Hepatocyte (in vitro differentiated cells): ENCODE measurements around the gene CAST.

Source experiments
- EZH2 ChIP-seq: fragments of 200-600 bp; sonication (generic); IDR thresholded peaks from 2 replicates; pipeline ENCODE4 v1.6.1; 2016; ENCODE audit warnings: antibody characterized with exemption, mild to moderate bottlenecking, borderline replicate concordance
- EZH2phosphoT487 ChIP-seq: fragments of 200-600 bp; sonication (generic); IDR thresholded peaks from one replicate; pipeline ENCODE4 v1.6.1; 2018; ENCODE audit warnings: antibody characterized with exemption, mild to moderate bottlenecking, low read depth, moderate library complexity; ENCODE audit not compliant: unreplicated experiment, severe bottlenecking
- TF ChIP-seq, protein P1 (sequence below): fragments of 200-600 bp; sonication (generic); IDR thresholded peaks from 2 replicates; pipeline ENCODE4 v1.5.1; 2016; ENCODE audit warnings: antibody characterized with exemption, mild to moderate bottlenecking; ENCODE audit not compliant: poor library complexity

DNA sequence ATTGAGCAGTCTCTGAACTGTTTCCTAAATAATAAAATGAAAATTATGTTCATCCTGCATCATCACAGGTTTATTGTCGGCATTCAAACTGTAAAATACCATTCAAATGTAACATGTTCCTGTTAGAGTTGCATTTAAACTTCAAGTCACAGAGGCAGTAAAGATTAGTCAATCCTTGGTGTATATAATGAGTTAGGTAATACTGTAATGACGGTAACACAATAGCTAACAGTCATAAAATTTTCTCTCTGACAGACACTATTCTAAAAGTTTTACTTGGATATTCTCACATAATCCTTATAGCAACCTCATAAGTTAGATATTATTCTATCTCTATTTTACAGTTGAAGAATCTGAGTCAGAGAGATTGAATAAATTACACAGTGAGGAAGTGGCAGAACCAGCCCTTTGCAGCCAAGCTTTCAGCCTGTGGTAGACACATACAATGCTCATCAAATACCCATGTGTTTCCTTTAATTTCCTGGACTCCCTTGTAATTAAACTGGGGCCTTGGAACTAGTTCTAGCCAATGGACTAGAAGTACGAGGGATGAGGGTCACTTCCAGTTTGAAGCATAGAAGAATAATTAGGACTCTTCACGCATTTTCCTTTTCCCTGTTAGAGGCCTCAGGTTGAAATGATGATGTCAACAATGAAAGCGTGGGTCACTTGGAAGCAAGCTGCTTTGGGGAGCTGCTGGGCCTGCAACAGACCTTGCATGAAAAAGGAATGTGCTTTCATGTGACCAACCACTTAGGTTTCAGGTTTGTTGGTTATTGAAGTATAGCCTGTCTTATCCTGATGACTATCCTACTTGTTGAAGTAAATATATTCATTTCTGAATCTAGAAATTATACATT lies 12.3 kb upstream of the CAST start:
- TF ChIP-seq, protein P1, sequence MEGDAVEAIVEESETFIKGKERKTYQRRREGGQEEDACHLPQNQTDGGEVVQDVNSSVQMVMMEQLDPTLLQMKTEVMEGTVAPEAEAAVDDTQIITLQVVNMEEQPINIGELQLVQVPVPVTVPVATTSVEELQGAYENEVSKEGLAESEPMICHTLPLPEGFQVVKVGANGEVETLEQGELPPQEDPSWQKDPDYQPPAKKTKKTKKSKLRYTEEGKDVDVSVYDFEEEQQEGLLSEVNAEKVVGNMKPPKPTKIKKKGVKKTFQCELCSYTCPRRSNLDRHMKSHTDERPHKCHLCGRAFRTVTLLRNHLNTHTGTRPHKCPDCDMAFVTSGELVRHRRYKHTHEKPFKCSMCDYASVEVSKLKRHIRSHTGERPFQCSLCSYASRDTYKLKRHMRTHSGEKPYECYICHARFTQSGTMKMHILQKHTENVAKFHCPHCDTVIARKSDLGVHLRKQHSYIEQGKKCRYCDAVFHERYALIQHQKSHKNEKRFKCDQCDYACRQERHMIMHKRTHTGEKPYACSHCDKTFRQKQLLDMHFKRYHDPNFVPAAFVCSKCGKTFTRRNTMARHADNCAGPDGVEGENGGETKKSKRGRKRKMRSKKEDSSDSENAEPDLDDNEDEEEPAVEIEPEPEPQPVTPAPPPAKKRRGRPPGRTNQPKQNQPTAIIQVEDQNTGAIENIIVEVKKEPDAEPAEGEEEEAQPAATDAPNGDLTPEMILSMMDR: no peak
- TF ChIP-seq EZH2phosphoT487: no peak
- TF ChIP-seq EZH2: no peak
